Measurements from ENCODE around the gene AGAP1. TPM values are rescaled to one million over a fixed set of nuclear protein-coding genes. Genes with fewer than 3 reads are reported as not detected.
"Not testable (repeated sequence)": the region's sequence is repeated elsewhere in the genome, so short reads cannot be mapped to it uniquely, and the experiment has no call there.

Gene AGAP1
- total RNA-seq, 3 donors from 2014 or later = 1.9 to 2.6 (median 2.1) TPM

DNA sequence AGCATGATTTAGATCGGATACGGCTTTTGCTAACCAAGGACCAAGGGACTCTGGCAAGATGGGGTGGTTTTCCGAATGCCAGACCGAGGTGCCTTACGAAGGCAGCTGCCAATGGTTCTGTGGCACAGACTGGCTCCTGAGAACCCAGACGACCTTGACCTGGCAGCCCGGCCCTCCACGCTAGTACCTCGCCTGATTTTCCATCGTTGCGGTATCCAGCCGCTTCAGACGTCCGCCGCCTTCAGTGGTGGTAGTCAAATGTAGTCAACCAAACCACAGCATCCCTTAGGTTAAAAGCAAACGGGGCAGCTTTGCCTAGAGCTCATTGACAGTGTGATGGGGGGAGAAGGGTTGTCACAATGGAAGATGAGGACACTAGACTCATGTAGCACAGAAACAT lies 631.7 kb downstream of the AGAP1 start:
- peaks cover 3% of the 10 kb centered on the region for H3K27me3 Mint-ChIP-seq (ENCODE audit: low read depth)
- no peak for DNase-seq
- no peaks in the 10 kb centered on the region for H3K4me1 Mint-ChIP-seq (ENCODE audit: low read depth)
- ATAC-seq = no peak
- no peaks in the 10 kb centered on the region for H3K36me3 Mint-ChIP-seq (ENCODE audit: insufficient read depth)
- no peak overlapping the region for H3K4me3 Mint-ChIP-seq
- no peaks in the 10 kb centered on the region for H3K9me3 Mint-ChIP-seq

DNA sequence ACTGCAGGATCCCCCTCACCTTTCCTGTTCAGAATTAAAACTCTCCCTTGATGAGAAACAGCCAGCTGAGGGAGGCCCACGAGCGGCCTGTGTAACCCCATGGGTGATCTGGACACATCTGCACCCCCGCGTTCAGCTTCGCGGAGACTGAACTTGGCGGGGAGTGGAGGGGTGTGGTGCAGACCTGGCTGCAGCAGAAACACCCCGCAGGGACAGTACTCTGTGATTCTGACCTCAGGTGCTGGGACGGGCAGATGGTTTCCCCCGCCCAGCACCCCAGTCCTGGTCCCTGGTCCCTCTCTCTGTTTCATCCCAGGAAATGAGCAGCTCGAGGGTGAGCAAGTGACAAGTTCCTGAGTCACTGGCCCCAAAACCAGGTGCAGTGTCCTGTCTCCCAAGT lies 633.2 kb downstream of the AGAP1 start:
- H3K4me3 Mint-ChIP-seq = no peak overlapping the region
- DNase-seq = no peak
- no peaks in the 10 kb centered on the region for H3K4me1 Mint-ChIP-seq (ENCODE audit: low read depth)
- no peak for ATAC-seq
- H3K27me3 Mint-ChIP-seq (ENCODE audit: low read depth) = no peaks in the 10 kb centered on the region
- no peaks in the 10 kb centered on the region for H3K36me3 Mint-ChIP-seq (ENCODE audit: insufficient read depth)
- H3K9me3 Mint-ChIP-seq = no peaks in the 10 kb centered on the region

DNA sequence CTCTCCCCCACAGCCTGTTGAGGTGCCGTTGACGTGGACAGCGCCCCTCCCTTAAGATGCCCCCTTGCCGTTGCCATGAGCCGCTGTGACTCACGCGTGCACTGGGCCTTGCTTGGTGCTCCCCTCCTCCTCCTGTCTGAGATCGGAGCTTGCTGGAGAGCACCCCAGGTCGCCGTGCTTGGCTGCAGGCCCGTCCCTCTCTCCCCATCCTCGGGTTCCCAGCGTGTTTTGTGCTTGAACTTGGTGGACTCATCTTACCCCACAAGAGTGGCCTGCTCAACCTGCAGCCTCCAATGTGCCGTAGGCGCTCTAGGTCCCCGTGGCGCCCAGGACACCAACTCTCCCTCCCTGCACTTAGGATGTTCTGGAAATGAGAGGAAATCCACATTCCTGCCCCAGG lies 634.5 kb downstream of the AGAP1 start:
- ATAC-seq (no peak), DNase-seq (no peak)
- H3K4me1 Mint-ChIP-seq (ENCODE audit: low read depth) = no peaks in the 10 kb centered on the region
- no peaks in the 10 kb centered on the region for H3K27me3 Mint-ChIP-seq (ENCODE audit: low read depth)
- H3K9me3 Mint-ChIP-seq = no peaks in the 10 kb centered on the region
- no peaks in the 10 kb centered on the region for H3K36me3 Mint-ChIP-seq (ENCODE audit: insufficient read depth)
- no peak overlapping the region for H3K4me3 Mint-ChIP-seq

DNA sequence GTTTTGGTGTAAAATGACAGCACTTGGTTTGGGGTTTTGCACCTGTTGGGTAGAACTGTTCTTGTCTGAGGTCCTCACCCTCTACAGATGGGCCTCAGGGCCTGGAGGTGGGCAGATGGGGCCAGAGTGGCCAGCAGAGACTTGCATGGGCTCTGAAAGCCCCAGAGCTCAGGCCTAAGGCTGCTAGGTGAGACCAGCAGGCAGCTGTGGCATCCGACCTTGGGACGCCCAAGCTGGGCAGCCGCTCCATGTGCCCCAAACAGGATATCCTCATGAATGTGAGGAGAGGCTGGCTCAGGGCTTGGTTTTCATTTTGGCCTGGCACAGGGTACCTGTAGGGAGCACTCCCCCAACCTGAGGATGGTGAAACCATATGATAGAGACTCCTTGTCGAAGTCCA lies 636.1 kb downstream of the AGAP1 start:
- no peak for ATAC-seq
- no peak overlapping the region for H3K4me3 Mint-ChIP-seq
- no peak for DNase-seq
- H3K36me3 Mint-ChIP-seq (ENCODE audit: insufficient read depth) = no peaks in the 10 kb centered on the region
- H3K4me1 Mint-ChIP-seq (ENCODE audit: low read depth) = no peaks in the 10 kb centered on the region
- no peaks in the 10 kb centered on the region for H3K9me3 Mint-ChIP-seq
- H3K27me3 Mint-ChIP-seq (ENCODE audit: low read depth) = no peaks in the 10 kb centered on the region

DNA sequence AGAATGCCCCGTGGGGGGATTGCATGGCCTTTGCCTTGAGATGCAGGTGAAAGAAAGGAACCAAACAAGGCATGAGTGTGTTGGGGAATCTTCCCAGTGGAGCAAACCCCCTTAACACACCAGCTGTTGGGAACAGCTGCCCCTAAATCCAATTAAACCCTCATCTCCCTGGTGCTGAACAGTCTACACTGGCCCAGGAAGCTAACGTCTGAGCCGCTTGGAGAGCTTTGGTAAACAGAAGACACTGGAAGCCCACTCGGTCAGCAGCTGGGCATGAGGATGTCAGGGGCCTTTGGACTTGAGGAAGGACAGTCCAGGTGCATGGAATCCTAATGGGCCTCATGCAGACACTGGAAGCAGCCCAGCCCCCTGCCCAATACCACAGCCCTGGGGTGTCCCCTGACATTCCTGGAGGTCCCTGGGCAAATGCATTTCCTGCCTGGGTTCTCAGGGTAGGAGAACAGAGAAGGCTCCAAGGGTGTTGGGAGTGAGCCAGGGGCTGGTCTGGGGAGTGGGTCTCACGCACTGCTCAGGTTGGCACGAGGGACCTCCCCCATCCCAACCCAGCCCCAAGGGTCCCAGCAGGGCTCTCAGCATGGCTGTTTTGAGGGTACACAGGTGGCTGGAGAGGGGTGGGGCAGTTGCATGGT lies 636.6 kb downstream of the AGAP1 start:
- no peak for DNase-seq
- no peaks in the 10 kb centered on the region for H3K36me3 Mint-ChIP-seq (ENCODE audit: insufficient read depth)
- no peak overlapping the region for H3K4me3 Mint-ChIP-seq
- no peaks in the 10 kb centered on the region for H3K27me3 Mint-ChIP-seq (ENCODE audit: low read depth)
- ATAC-seq = no peak
- H3K9me3 Mint-ChIP-seq = no peaks in the 10 kb centered on the region
- no peaks in the 10 kb centered on the region for H3K4me1 Mint-ChIP-seq (ENCODE audit: low read depth)

DNA sequence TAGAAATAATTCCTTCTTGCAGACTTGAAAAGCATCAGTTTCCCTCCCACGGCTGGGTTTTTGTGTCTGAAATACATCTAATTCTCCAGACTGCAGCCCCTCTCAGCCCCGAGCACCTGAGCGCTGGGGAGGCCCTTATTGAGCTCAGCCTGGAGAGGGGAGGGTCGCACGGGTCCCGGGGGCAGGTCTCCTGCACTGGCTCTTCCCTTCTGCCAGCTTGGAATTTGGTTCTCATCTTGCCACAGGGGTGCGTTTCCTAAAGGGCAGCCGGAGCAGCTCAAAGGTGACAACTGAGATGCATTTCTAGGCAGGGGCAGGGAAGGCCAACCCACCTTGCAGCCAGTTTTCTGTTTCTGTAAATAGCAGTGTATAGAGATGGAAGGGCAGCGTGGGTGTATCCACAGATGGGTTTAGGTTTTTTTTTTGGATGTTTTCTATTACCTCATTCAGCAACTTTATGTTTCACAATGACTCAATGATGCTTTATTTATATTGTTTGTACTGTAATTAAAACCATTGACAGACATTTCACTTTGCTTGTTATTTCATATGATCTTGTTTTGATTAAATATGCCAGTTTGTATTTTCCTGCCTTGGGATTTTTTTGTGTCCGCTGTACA lies 637.3 kb downstream of the AGAP1 start:
- no peak for ATAC-seq
- Mint-ChIP-seq H3K36me3 (ENCODE audit: insufficient read depth) (no peaks in the 10 kb centered on the region), H3K4me3 (no peak overlapping the region), H3K4me1 (ENCODE audit: low read depth) (no peaks in the 10 kb centered on the region), H3K27me3 (ENCODE audit: low read depth) (no peaks in the 10 kb centered on the region), H3K9me3 (no peaks in the 10 kb centered on the region)
- no peak for DNase-seq

DNA sequence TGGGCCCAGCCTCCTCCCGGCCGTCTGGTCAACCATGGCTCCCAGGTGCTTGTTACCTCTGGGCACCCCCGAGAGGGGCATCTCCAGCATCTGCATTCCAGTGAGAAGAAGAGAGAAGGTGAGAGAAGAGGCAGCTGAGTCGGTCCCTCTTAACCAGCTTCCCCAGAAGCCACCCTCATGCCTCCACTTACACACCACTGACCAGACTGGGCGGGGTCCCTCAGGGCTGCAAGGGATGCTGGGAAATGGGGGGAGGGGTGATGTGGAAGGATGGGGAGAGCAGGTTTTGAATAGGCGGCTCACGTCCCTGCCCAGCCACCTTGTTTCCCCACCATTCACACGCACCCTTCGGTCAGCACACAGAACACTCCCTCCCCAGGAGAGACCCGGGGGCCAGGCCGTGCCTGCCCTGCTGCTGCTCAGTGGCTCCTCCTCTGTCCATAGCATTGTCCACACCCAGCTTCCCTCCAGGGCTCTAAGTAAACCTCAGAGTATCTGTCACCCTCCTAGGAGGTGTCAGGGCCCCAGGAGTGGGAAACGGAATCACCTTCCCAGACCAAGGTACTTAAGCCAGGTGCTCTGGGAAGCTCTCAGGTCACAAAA lies 639.7 kb downstream of the AGAP1 start:
- no peaks in the 10 kb centered on the region for H3K9me3 Mint-ChIP-seq

DNA sequence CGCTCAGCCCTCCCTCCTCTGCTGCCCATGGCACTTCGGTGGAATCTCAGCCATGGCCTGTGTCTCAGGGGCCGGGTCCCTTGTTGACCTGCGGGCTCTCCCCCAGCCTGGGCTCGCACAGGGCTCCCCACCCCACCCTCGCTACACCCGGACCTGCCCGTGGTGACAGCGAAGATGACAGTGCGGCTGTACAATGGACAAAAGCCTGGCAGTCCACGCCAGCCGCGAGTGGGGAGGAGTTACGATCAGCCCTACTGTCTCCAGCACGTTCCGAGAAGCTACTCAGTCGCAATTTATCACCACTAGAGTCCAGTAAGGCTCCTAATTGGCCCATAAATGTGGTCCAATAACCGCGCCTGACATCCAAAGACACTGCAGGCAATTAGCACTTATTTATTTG lies 642.7 kb downstream of the AGAP1 start:
- Mint-ChIP-seq H3K4me1 (ENCODE audit: low read depth) (no peaks in the 10 kb centered on the region), H3K4me3 (no peak overlapping the region), H3K27me3 (ENCODE audit: low read depth) (peaks cover 9% of the 10 kb centered on the region), H3K36me3 (ENCODE audit: insufficient read depth) (no peaks in the 10 kb centered on the region), H3K9me3 (no peaks in the 10 kb centered on the region)
- no peak for DNase-seq
- ATAC-seq = no peak

More for the DNA sequence above, 639.7 kb downstream of the AGAP1 start:
- DNase-seq (no peak), ATAC-seq (no peak)
- H3K36me3 Mint-ChIP-seq (ENCODE audit: insufficient read depth) = no peaks in the 10 kb centered on the region
- H3K4me3 Mint-ChIP-seq = no peak overlapping the region
- H3K27me3 Mint-ChIP-seq (ENCODE audit: low read depth) = peaks cover 2% of the 10 kb centered on the region
- no peaks in the 10 kb centered on the region for H3K4me1 Mint-ChIP-seq (ENCODE audit: low read depth)

DNA sequence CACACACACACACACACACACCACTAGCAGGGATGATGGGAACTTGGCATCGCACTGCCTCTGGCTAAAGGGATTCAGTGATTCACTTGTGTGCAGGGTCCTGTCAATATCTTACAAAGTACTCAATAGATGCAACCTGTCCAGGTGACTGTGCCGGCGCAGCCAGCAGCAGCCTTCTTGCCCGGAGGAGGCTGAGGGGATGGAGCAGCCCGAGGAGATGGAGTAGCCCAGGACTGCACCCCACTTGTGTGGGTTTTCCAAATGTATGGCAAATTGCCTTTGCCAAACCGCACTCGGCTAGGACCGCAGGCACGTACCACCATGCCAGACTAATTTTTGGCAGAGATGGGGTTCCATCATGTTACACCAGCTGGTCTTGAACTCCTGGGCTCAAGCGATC lies 643.2 kb downstream of the AGAP1 start:
- DNase-seq (no peak), ATAC-seq (no peak)
- Mint-ChIP-seq H3K27me3 (ENCODE audit: low read depth) (peaks cover 10% of the 10 kb centered on the region), H3K9me3 (no peaks in the 10 kb centered on the region), H3K4me3 (no peak overlapping the region), H3K4me1 (ENCODE audit: low read depth) (no peaks in the 10 kb centered on the region), H3K36me3 (ENCODE audit: insufficient read depth) (no peaks in the 10 kb centered on the region)

DNA sequence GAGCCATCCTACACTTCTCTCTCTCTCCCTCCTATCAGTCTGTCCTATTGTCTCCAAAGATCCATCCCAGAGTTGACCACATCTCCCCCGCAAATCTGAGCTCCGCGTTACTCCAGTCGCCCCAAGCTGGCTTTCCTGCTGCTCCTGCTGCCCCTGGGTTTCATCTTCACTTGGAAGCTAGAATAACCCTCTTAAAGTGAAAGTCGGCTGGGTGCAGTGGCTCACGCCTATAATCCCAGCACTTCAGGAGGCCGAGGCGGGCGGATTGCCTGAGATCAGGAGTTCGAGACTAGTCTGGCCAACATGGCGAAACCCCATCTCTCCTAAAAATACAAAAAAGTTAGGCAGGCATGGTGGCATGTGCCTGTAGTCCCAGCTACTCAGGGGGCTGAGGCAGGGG lies 647.8 kb downstream of the AGAP1 start:
- not testable (repeated sequence) for H3K4me1 Mint-ChIP-seq (ENCODE audit: low read depth); H3K36me3 Mint-ChIP-seq (ENCODE audit: insufficient read depth); H3K4me3 Mint-ChIP-seq; DNase-seq; ATAC-seq; H3K9me3 Mint-ChIP-seq
- peaks cover 33% of the 10 kb centered on the region for H3K27me3 Mint-ChIP-seq (ENCODE audit: low read depth)

DNA sequence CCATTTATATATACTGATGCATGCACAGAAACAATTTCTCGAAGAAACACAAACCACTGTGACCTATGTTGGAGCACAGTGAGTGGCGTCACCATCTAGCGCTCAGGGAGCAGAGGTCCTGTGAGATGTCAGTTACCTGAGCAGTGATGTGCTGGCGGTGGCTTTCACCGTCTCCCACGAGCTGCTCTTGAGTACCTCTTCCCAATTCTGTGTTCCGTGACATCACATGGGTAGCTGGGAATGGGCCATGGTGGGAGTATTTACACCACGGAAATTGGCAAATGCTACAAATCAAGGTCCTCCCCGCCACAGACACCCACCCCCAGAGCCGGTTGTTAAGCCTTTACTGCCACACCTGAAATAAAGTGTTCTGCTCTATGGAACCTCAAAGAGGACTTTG lies 650.0 kb downstream of the AGAP1 start:
- H3K4me1 Mint-ChIP-seq (ENCODE audit: low read depth) = no peaks in the 10 kb centered on the region
- H3K36me3 Mint-ChIP-seq (ENCODE audit: insufficient read depth) = no peaks in the 10 kb centered on the region
- H3K27me3 Mint-ChIP-seq (ENCODE audit: low read depth) = peaks cover 30% of the 10 kb centered on the region
- H3K9me3 Mint-ChIP-seq = no peaks in the 10 kb centered on the region
- no peak for DNase-seq
- H3K4me3 Mint-ChIP-seq = no peak overlapping the region
- ATAC-seq = no peak

DNA sequence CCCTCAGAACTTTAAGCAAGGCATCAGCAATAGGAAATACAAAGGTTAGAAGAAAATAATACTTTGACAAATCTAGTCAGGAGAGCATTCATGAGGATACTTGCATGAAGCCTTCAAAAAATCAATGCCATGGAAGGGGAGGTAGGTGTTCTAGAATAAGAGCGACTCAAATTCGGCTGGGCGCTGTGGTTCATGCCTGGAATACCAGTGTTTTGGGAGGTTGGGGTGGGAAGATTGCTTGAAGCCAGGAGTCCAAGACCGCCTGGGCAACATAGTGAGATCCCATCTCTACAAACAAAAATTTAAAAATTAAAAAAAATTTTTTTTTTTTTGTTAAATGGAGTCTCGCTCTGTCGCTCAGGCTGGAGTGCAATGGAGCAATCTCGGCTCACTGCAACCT lies 652.6 kb downstream of the AGAP1 start:
- DNase-seq (no peak), ATAC-seq (no peak)
- Mint-ChIP-seq H3K9me3 (peaks cover 5% of the 10 kb centered on the region), H3K4me1 (ENCODE audit: low read depth) (no peaks in the 10 kb centered on the region), H3K4me3 (no peak overlapping the region), H3K27me3 (ENCODE audit: low read depth) (peaks cover 29% of the 10 kb centered on the region), H3K36me3 (ENCODE audit: insufficient read depth) (no peaks in the 10 kb centered on the region)

DNA sequence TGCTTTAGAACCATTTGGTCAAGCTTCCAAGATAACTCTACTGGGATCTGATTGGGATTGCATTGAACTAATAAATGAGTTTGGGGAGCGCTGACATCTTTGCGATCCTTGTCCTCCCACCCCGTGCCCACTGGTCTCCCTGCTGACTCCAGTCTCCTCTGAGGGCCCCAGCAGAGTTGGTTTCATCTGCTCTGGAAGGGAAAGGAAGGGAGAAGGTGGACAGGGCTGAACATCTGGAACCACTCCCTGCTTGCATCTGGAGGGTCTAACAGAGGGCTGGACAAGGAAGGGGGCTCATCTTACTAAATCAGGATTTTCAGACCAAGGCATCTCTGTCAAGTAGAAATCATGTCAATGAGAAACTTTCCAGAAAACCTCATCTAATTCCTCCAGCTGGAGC lies 661.6 kb downstream of the AGAP1 start:
- DNase-seq (no peak), ATAC-seq (no peak)
- peaks cover 17% of the 10 kb centered on the region for H3K9me3 Mint-ChIP-seq
- peaks cover 37% of the 10 kb centered on the region for H3K27me3 Mint-ChIP-seq (ENCODE audit: low read depth)
- H3K36me3 Mint-ChIP-seq (ENCODE audit: insufficient read depth) = no peaks in the 10 kb centered on the region
- no peaks in the 10 kb centered on the region for H3K4me1 Mint-ChIP-seq (ENCODE audit: low read depth)
- no peak overlapping the region for H3K4me3 Mint-ChIP-seq

DNA sequence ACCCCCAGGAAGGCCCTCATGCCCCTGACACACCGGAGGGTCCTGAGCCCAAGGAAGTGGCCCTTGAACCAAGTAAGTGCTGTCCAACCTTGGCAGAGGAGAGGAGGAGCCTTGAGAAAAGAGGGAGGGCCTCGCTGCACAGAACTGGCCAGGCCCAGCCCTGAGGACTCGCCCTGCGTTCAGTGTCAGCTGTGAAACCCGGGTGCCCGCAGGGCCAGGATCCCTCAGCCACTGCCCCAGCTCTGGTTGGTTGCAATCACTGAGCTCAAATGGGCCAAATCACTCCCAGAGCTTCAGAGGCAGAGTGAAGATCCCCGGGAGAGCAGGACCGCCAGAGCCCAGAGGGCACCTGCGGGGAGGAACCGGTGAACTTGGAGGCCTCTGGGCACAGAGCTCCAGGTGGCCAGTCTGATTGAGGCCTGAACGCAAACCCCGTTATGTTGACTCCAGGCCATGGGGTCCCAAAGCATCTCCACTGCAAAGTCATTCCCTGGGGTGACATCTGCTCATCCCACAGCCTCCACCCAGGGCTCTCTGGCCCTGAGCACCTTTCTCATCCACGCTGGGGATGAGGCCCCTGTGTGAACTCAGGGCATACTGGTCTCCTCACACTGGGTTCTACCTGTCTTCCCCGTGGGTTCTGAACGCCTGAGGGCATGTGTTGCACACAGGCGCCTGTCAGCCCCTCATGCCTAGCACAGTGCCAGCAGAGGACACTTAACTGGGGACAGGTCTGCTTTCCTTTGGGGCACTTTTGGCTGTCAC lies 662.4 kb downstream of the AGAP1 start:
- Mint-ChIP-seq H3K27me3 (ENCODE audit: low read depth) (peaks cover 41% of the 10 kb centered on the region), H3K9me3 (peaks cover 16% of the 10 kb centered on the region), H3K4me1 (ENCODE audit: low read depth) (no peaks in the 10 kb centered on the region), H3K4me3 (no peak overlapping the region), H3K36me3 (ENCODE audit: insufficient read depth) (no peaks in the 10 kb centered on the region)
- DNase-seq (no peak), ATAC-seq (no peak)

DNA sequence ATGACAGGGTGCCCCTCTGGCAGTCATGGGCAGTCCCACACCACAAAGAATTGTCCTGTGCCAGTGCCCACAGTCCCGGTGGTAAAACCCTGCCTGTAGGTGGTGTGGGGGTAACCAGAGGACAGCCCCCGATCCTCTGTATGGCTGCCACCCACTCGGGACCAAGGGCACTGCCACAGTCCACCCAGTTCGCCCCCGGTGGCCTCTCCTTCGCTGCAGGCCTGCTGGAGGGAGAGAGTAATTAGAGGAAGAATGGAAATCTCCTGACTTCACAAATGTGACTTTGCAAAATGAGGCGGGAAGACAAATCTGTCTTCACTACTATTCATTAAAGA lies 663.0 kb downstream of the AGAP1 start:
- Mint-ChIP-seq H3K27me3 (ENCODE audit: low read depth) (peaks cover 47% of the 10 kb centered on the region), H3K9me3 (peaks cover 16% of the 10 kb centered on the region), H3K4me1 (ENCODE audit: low read depth) (no peaks in the 10 kb centered on the region), H3K36me3 (ENCODE audit: insufficient read depth) (no peaks in the 10 kb centered on the region), H3K4me3 (no peak overlapping the region)
- no peak for DNase-seq
- no peak for ATAC-seq
